ENCODE measurements around the gene DOC2B.

DOC2B gene

GRCh38 chr17:162689-163088 is 18.8 kb downstream of the DOC2B start:
- no peak for DNase-seq (ENCODE audit: low spot score)

GRCh38 chr17:161481-161880 is 20.0 kb downstream of the DOC2B start:
- DNase-seq (ENCODE audit: low spot score) = no peak

GRCh38 chr17:160336-160735 is 21.1 kb downstream of the DOC2B start:
- DNase-seq (ENCODE audit: low spot score) = no peak

- no peak for DNase-seq (ENCODE audit: low spot score)
Observed at GRCh38 chr17:159609-160008, 21.8 kb downstream of the DOC2B start.

- no peak for DNase-seq (ENCODE audit: low spot score)
Observed at GRCh38 chr17:158379-158778, 23.1 kb downstream of the DOC2B start.

GRCh38 chr17:157901-158300 is 23.5 kb downstream of the DOC2B start:
- DNase-seq (ENCODE audit: low spot score) = no peak

GRCh38 chr17:156946-157345 is 24.5 kb downstream of the DOC2B start:
- DNase-seq (ENCODE audit: low spot score) = no peak

- no peak for DNase-seq (ENCODE audit: low spot score)
Observed at GRCh38 chr17:156094-156621, 25.3 kb downstream of the DOC2B start.

- no peak for DNase-seq (ENCODE audit: low spot score)
Observed at GRCh38 chr17:155576-155975, 25.9 kb downstream of the DOC2B start.

- no peak for DNase-seq (ENCODE audit: low spot score)
Observed at GRCh38 chr17:153851-154250, 27.6 kb downstream of the DOC2B start.

- no peak for DNase-seq (ENCODE audit: low spot score)
Observed at GRCh38 chr17:152860-153420, 28.5 kb downstream of the DOC2B start.

GRCh38 chr17:151886-152859 is 29.3 kb downstream of the DOC2B start:
- no peak for DNase-seq (ENCODE audit: low spot score)

GRCh38 chr17:151004-151403 is 30.4 kb downstream of the DOC2B start:
- DNase-seq (ENCODE audit: low spot score) = no peak

- no peak for DNase-seq (ENCODE audit: low spot score)
Observed at GRCh38 chr17:149897-150584, 31.4 kb downstream of the DOC2B start.

GRCh38 chr17:149231-149630 is 32.2 kb downstream of the DOC2B start:
- DNase-seq (ENCODE audit: low spot score) = no peak

- no peak for DNase-seq (ENCODE audit: low spot score)
Observed at GRCh38 chr17:148757-149156, 32.7 kb downstream of the DOC2B start.

GRCh38 chr17:147796-148740 is 33.4 kb downstream of the DOC2B start:
- DNase-seq (ENCODE audit: low spot score) = no peak

GRCh38 chr17:146983-147761 is 34.3 kb downstream of the DOC2B start:
- no peak for DNase-seq (ENCODE audit: low spot score)

GRCh38 chr17:146546-146945 is 34.9 kb downstream of the DOC2B start:
- DNase-seq (ENCODE audit: low spot score) = no peak

GRCh38 chr17:145671-146541 is 35.5 kb downstream of the DOC2B start:
- DNase-seq (ENCODE audit: low spot score) = no peak

Measured in kidney capillary endothelial cell (primary cell).